ENCODE results near the gene WDR1. TPM values are rescaled to one million over a fixed set of nuclear protein-coding genes. Genes with fewer than 3 reads are reported as not detected.

Gene WDR1
- total RNA-seq, 2 experiments from 2014 or later: 77.6 to 152 TPM

- intact Hi-C loops (cut with micrococcal nuclease; ENCODE audit: unreplicated experiment): no loop called here
- H2AFZ ChIP-seq (ENCODE audit: low read length): no peak overlapping the region
- H3K36me3 ChIP-seq (ENCODE audit: insufficient read depth, low read length): peaks cover 1% of the 10 kb centered on the region; the same call in 1 of the 2 replicates
- no peak for DNase-seq (ENCODE audit: low spot score)
- CTCF ChIA-PET (ENCODE audit: unreplicated experiment): no interaction called here
- H4K20me1 ChIP-seq (ENCODE audit: insufficient read depth, low read length): no peaks in the 10 kb centered on the region
- no peaks in the 10 kb centered on the region for H3K4me1 ChIP-seq (ENCODE audit: insufficient read depth, low read length, poor library complexity, severe bottlenecking)
- no peak overlapping the region for H3K27ac ChIP-seq (ENCODE audit: low read depth, low read length, poor library complexity, severe bottlenecking)
- TF ChIP-seq EZH2phosphoT487 (IDR thresholded peaks at IDR 0.05; ENCODE audit: borderline replicate concordance, low read depth, low read length): no peak
- no peak for TF ChIP-seq CTCF (conservative IDR thresholded peaks at IDR 0.05; ENCODE audit: low read length)
- no peaks in the 10 kb centered on the region for H3K9me2 ChIP-seq (ENCODE audit: insufficient read depth, low read length)
- H3K4me3 ChIP-seq (ENCODE audit: low read depth, low read length, poor library complexity, severe bottlenecking): no peak overlapping the region
- no peaks in the 10 kb centered on the region for H3K9me3 ChIP-seq (ENCODE audit: low read length)
- no peak overlapping the region for H3K4me2 ChIP-seq (ENCODE audit: low read length)
- POLR2A ChIA-PET: interaction anchor here (0.7 kb wide), 1 partner anchor 381 kb away, joined by 3 read pairs; no protein-coding TSS in a partner anchor
- H3K79me2 ChIP-seq (ENCODE audit: insufficient read depth, low read depth, low read length): no peaks in the 10 kb centered on the region
- BruUV-seq (replicated peaks): no TSS peak
Observed at GRCh38 chr4:10066670-10067651, 49.6 kb downstream of the WDR1 start.

- Histone ChIP-seq H3K27ac (ENCODE audit: low read depth, low read length, poor library complexity, severe bottlenecking) (no peak overlapping the region), H3K9me2 (ENCODE audit: insufficient read depth, low read length) (no peaks in the 10 kb centered on the region), H3K4me1 (ENCODE audit: insufficient read depth, low read length, poor library complexity, severe bottlenecking) (no peaks in the 10 kb centered on the region), H2AFZ (ENCODE audit: low read length) (no peak overlapping the region), H3K4me3 (ENCODE audit: low read depth, low read length, poor library complexity, severe bottlenecking) (no peak overlapping the region), H3K9me3 (ENCODE audit: low read length) (no peaks in the 10 kb centered on the region), H4K20me1 (ENCODE audit: insufficient read depth, low read length) (no peaks in the 10 kb centered on the region), H3K4me2 (ENCODE audit: low read length) (no peak overlapping the region), H3K36me3 (ENCODE audit: insufficient read depth, low read length) (no peaks in the 10 kb centered on the region), H3K79me2 (ENCODE audit: insufficient read depth, low read depth, low read length) (no peaks in the 10 kb centered on the region)
- no TSS peak for BruUV-seq (replicated peaks)
- ChIA-PET CTCF (ENCODE audit: unreplicated experiment) (no interaction called here), POLR2A (interaction anchor here (0.7 kb wide), 1 partner anchor 382 kb away, joined by 3 read pairs; no protein-coding TSS in a partner anchor)
- intact Hi-C loops (cut with micrococcal nuclease; ENCODE audit: unreplicated experiment): no loop called here
- no peak for DNase-seq (ENCODE audit: low spot score)
- TF ChIP-seq EZH2phosphoT487 (IDR thresholded peaks at IDR 0.05; ENCODE audit: borderline replicate concordance, low read depth, low read length): no peak
Observed at GRCh38 chr4:10066206-10066605, 50.4 kb downstream of the WDR1 start.

- DNase-seq (ENCODE audit: low spot score): no peak
- Histone ChIP-seq H3K79me2 (ENCODE audit: insufficient read depth, low read depth, low read length) (no peaks in the 10 kb centered on the region), H3K9me2 (ENCODE audit: insufficient read depth, low read length) (no peaks in the 10 kb centered on the region), H3K4me3 (ENCODE audit: low read depth, low read length, poor library complexity, severe bottlenecking) (no peak overlapping the region), H3K27ac (ENCODE audit: low read depth, low read length, poor library complexity, severe bottlenecking) (no peak overlapping the region), H3K9me3 (ENCODE audit: low read length) (no peaks in the 10 kb centered on the region), H2AFZ (ENCODE audit: low read length) (no peak overlapping the region), H4K20me1 (ENCODE audit: insufficient read depth, low read length) (no peaks in the 10 kb centered on the region), H3K4me1 (ENCODE audit: insufficient read depth, low read length, poor library complexity, severe bottlenecking) (no peaks in the 10 kb centered on the region), H3K4me2 (ENCODE audit: low read length) (no peak overlapping the region), H3K36me3 (ENCODE audit: insufficient read depth, low read length) (no peaks in the 10 kb centered on the region)
- ChIA-PET POLR2A (no interaction called here), CTCF (ENCODE audit: unreplicated experiment) (no interaction called here)
- no TSS peak for BruUV-seq (replicated peaks)
- TF ChIP-seq CTCF (conservative IDR thresholded peaks at IDR 0.05; ENCODE audit: low read length): no peak
- TF ChIP-seq EZH2phosphoT487 (IDR thresholded peaks at IDR 0.05; ENCODE audit: borderline replicate concordance, low read depth, low read length): no peak
- intact Hi-C loops (cut with micrococcal nuclease; ENCODE audit: unreplicated experiment): loop anchor here (2.0 kb wide), 1 partner anchor 301 kb away; no protein-coding TSS in a partner anchor
Observed at GRCh38 chr4:10063544-10064300, 52.9 kb downstream of the WDR1 start.
